IPS-15b (cell line): Measurements from ENCODE around the gene ARHGAP31.
"Not testable (repeated sequence)": the region's sequence is repeated elsewhere in the genome, so short reads cannot be mapped to it uniquely, and the experiment has no call there.

Experiments
- H3K27me3 ChIP-seq: one replicate; pipeline ENCODE4 v1.6.1; 2013; ENCODE audit warnings: low read length; ENCODE audit not compliant: control insufficient read depth, insufficient read depth
- H3K36me3 ChIP-seq: one replicate; pipeline ENCODE4 v1.6.1; 2013; ENCODE audit warnings: low read length; ENCODE audit not compliant: control insufficient read depth, insufficient read depth
- H3K4me1 ChIP-seq: one replicate; pipeline ENCODE4 v1.6.1; 2013; ENCODE audit warnings: mild to moderate bottlenecking, low read length; ENCODE audit not compliant: control insufficient read depth, insufficient read depth
- H3K4me3 ChIP-seq: one replicate; pipeline ENCODE4 v1.5.1; 2013; ENCODE audit warnings: low read depth, low read length
- H3K9ac ChIP-seq: one replicate; pipeline ENCODE4 v1.6.1; 2013; ENCODE audit warnings: low read depth, mild to moderate bottlenecking, low read length
- H3K9me3 ChIP-seq: one replicate; pipeline ENCODE4 v1.6.1; 2013; ENCODE audit warnings: mild to moderate bottlenecking, low read length; ENCODE audit not compliant: control insufficient read depth, insufficient read depth

Gene ARHGAP31

DNA sequence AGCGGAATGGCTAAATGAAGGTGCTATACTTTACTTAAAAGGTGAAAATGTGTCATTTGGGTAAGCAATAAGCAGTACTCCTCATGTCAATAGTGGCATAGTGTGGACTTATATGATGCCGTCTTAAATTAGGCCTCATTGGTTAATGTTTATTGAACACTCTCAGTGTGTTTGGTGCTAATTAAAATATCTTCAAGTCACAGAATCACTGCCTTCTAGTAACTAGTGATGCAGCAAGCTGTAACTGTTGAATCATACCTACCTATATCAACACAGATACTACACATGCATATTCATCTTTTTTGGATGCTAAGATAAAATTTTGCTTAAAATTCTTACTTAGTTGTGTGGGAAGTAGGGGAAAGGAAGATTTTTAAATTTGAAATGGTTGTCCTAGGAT, 30.7 kb downstream of the ARHGAP31 start:
- H3K27me3 ChIP-seq: peaks cover 3% of the 10 kb centered on the region
- no peaks in the 10 kb centered on the region for H3K9me3 ChIP-seq
- H3K36me3 ChIP-seq: no peaks in the 10 kb centered on the region
- no peak overlapping the region for H3K9ac ChIP-seq
- peaks cover 10% of the 10 kb centered on the region for H3K4me1 ChIP-seq
- no peak overlapping the region for H3K4me3 ChIP-seq

DNA sequence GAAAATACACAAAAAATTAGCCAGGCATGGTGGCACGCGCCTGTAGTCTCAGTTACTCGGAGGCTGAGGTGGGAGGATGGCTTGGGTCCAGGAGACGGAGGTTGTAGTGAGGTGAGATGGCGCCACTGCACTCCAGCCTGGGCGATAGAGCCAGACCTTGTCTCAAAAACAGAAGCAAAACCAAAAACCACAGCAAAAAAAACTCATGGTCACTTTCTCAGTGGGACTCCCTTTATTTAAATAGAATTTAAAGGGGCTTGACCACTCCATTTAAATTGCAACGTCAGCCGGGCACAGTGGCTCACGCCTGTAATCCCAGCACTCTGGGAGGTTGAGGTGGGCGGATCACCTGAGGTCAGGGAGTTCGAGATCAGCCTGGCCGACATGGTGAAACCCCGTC, 32.8 kb downstream of the ARHGAP31 start:
- Histone ChIP-seq H3K27me3 (peaks cover 3% of the 10 kb centered on the region), H3K9ac (no peak overlapping the region), H3K4me3 (no peak overlapping the region), H3K9me3 (no peaks in the 10 kb centered on the region), H3K36me3 (no peaks in the 10 kb centered on the region), H3K4me1 (peaks cover 10% of the 10 kb centered on the region)

DNA sequence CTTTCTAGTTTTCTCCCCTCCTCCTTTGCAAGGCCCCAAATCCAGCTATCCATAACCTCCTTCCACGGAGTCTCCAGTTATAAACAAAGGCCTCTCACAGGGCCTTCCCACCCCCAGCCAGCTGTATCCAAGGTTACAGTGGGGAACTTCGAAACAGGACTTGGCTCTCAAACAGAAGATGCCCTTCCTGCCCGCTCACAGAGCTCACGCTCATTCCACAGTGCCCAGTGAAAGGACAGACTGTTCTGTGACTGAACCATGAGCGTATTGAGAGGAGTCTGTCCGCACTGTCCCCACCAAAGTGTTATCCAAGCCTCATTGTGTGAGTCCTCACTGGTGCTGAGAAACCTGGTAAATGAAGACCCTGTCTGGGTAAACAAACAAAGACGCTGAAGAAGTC, 35.4 kb downstream of the ARHGAP31 start:
- H3K9ac ChIP-seq: no peak overlapping the region
- no peaks in the 10 kb centered on the region for H3K9me3 ChIP-seq
- no peaks in the 10 kb centered on the region for H3K36me3 ChIP-seq
- H3K4me3 ChIP-seq: no peak overlapping the region
- peaks cover 3% of the 10 kb centered on the region for H3K4me1 ChIP-seq
- peaks cover 3% of the 10 kb centered on the region for H3K27me3 ChIP-seq

DNA sequence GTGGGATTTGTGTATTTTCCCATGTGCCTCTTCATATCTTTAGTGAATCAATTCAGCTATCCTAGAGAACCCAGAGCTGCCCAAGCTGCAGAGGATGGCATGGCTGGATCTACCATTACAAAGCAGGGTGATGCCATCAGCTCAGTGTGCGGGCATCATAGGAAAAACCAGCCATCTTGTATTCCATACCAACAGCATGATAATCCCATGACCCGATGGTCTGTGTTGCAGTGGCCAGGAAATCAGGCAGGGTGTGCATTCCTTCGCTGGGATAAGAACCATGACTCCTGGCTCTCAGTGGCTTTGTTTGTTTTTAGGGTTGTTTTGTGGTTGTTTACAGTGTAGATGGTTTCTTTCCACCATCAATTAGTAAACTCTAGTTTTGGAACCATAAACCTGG, 36.0 kb downstream of the ARHGAP31 start:
- no peaks in the 10 kb centered on the region for H3K36me3 ChIP-seq
- no peaks in the 10 kb centered on the region for H3K9me3 ChIP-seq
- H3K9ac ChIP-seq: no peak overlapping the region
- no peak overlapping the region for H3K4me3 ChIP-seq
- H3K4me1 ChIP-seq: peaks cover under 1% of the 10 kb centered on the region
- no peaks in the 10 kb centered on the region for H3K27me3 ChIP-seq

DNA sequence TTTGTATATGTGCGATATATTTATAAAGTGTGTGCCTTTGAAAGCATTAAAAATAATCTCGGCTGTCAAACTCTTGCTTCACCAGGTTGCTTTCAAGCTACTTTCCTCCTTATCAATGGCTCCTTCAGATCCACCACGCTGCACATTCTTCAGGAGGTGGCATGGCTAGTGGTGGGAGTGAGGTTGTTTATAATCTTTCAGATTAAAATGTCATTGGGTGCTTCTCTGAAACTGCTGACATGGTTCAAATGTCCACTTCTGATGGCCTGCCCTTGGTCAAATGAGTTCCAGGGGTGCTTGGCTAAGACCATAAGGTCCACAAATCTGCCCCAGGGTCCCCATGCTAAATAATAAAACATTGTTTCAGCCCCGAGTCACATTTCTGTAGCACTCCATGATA, 36.7 kb downstream of the ARHGAP31 start:
- H3K9ac ChIP-seq: no peak overlapping the region
- H3K4me3 ChIP-seq: no peak overlapping the region

DNA sequence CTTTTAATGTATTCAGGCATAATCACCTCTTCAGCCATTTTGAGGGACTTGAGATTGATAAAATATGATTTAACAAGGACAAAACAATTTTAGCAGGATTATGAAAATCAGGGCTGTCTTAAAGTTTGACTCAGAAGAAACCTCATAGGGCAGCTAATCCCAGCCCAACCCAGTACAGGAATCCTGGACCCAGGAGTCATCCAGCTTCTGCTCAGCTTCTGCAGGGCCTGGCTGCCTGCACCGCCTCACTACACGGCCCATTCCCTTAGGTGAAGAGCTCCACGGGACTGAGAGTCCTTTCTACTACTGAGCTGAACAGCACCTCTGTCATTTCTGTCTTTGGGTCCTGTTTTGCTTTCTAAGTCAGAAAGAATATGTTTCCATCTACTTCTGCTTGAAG, 37.5 kb downstream of the ARHGAP31 start:
- H3K4me1 ChIP-seq: no peaks in the 10 kb centered on the region
- H3K9me3 ChIP-seq: no peaks in the 10 kb centered on the region
- no peak overlapping the region for H3K4me3 ChIP-seq
- no peak overlapping the region for H3K9ac ChIP-seq
- H3K27me3 ChIP-seq: no peaks in the 10 kb centered on the region
- no peaks in the 10 kb centered on the region for H3K36me3 ChIP-seq

More for the DNA sequence above, 36.7 kb downstream of the ARHGAP31 start:
- Histone ChIP-seq H3K9me3 (no peaks in the 10 kb centered on the region), H3K36me3 (no peaks in the 10 kb centered on the region), H3K27me3 (no peaks in the 10 kb centered on the region), H3K4me1 (no peaks in the 10 kb centered on the region)

DNA sequence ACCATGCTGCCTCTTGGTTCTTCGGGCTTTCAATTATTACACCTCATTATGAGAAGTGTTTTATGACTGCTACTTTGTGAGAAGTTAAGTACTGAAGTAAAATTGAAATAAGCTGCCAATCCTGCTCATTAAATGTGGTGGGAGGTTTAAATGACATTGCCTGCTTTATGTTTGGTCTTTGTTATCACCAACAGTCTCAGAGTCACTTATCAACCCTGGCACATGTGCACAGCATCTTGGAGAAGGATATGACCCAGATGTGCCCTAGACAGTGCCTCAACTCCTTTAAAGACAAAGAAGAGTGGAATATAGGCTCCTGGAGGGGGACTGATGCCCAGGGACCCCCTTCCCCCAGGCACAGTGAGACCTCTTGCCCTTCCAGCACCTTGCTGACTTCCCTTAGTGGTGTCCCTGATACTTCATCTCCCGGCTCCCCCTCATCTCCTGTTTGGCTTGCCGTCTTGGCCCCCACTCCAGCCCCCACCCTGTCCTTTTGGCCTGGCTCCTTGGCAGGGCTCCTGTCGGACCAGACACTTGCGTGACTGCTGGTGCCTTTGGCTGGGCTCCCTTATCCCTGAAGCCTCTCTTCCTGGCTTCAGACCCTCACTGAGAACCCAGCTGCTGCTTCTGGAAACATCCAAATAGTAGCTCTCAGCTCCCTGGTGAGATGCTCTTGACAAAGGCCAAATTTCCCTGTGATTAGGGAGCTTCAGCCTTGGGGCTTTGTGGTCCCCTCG, 39.8 kb downstream of the ARHGAP31 start:
- H3K36me3 ChIP-seq: no peaks in the 10 kb centered on the region
- no peak overlapping the region for H3K4me3 ChIP-seq
- no peaks in the 10 kb centered on the region for H3K9me3 ChIP-seq
- H3K27me3 ChIP-seq: no peaks in the 10 kb centered on the region
- H3K4me1 ChIP-seq: no peaks in the 10 kb centered on the region
- no peak overlapping the region for H3K9ac ChIP-seq

DNA sequence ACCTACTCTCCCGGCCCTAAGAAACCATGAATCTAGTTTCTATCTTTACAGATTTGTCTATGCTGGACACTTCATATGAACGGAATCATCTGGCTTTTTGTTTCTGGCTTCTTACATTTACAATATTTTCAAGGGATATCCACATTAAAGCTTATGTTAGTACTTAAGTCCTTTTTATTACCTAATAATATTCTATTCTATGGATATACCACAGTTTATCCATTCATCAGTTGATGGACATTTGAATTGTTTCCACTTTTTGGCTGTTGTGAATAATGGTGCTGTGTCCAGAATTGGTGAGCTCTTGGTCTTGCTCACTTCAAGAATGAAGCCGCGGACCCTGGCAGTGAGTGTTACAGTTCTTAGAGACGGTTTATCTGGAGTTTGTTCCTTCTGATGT, 42.6 kb downstream of the ARHGAP31 start:
- Histone ChIP-seq H3K36me3 (no peaks in the 10 kb centered on the region), H3K9ac (no peak overlapping the region), H3K27me3 (no peaks in the 10 kb centered on the region), H3K4me3 (no peak overlapping the region), H3K4me1 (no peaks in the 10 kb centered on the region), H3K9me3 (no peaks in the 10 kb centered on the region)

DNA sequence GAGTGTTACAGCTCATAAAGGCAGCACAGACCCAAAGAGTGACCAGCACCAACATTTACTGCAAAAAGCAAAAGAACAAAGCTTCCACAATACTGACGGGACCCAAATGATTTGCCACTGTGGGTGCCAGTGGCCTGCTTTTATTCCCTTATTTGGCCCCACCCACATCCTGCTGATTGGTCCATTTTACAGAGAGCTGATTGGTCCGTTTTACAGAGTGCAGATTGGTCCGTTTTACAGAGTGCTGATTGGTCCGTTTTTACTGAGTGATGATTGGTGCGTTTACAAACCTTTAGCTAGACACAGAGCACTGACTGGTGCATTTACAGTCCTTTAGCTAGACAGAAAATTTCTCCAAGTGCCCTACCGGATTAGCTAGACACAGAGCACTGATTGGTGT, 43.2 kb downstream of the ARHGAP31 start:
- H3K36me3 ChIP-seq: not testable (repeated sequence)

DNA sequence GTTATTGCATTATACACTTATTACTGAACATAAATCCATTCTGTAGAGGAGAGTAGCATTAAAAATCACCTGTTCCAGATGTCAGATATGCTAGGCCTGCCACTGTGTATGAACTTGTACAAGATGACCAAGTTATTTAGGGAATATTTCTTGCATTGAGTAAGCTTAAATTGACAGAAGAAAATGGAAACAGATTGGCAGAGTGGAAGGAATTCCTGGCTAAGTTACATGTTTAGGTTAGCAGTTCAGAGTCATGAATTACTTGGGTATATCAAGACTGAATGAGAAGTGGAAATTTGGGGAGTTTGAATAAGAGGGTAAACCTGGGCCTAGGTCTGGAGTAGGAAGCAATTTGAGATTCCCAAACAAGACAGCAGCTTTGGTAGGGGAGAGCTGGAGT, 44.6 kb downstream of the ARHGAP31 start:
- Histone ChIP-seq H3K4me1 (no peaks in the 10 kb centered on the region), H3K9me3 (no peaks in the 10 kb centered on the region), H3K36me3 (no peaks in the 10 kb centered on the region), H3K4me3 (no peak overlapping the region), H3K9ac (no peak overlapping the region), H3K27me3 (no peaks in the 10 kb centered on the region)

More for the DNA sequence above, 43.2 kb downstream of the ARHGAP31 start:
- H3K9ac ChIP-seq, H3K9me3 ChIP-seq, H3K4me1 ChIP-seq, H3K27me3 ChIP-seq, H3K4me3 ChIP-seq: not testable (repeated sequence)

DNA sequence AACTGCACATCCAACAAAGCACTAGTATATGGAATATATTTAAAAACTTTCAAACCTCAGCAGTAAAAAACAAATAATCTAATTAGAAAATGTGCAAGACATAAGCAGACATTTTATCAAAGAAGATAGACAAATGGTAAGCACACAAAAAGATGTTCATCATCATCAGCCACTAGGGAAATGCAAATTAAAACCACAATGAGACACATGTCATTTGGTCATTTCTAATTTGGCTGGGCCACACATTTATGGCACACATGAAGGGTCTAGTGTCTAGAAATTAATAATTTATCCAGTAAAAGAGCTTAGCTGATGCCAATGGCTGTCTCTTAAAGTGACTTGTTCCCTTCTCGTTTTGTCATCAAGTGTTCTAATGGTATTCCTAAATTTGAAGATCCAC, 45.8 kb downstream of the ARHGAP31 start:
- H3K9ac ChIP-seq: no peak overlapping the region
- no peaks in the 10 kb centered on the region for H3K9me3 ChIP-seq
- no peaks in the 10 kb centered on the region for H3K36me3 ChIP-seq
- no peaks in the 10 kb centered on the region for H3K4me1 ChIP-seq
- H3K27me3 ChIP-seq: no peaks in the 10 kb centered on the region
- H3K4me3 ChIP-seq: no peak overlapping the region

DNA sequence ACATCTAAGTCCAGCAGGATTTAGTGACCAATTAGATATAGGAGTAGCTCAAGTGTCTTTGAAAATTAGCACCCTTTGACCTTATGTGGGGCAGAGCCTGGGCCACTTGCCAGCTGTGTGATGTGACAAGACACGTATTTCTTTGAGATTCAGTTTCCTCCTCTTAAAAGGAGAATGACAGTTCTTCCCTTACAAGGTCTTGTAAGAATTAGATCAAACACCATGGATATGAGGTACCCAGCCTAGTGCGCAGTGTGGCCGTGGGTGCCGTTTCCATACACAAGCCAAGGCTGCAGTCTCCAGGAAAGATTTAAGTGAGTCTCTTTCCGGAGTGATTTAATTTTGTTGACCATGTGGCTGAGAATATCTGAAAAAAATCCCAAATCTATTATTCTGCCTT, 46.3 kb downstream of the ARHGAP31 start:
- H3K9ac ChIP-seq: no peak overlapping the region

More for the DNA sequence above, 46.3 kb downstream of the ARHGAP31 start:
- no peaks in the 10 kb centered on the region for H3K9me3 ChIP-seq
- H3K36me3 ChIP-seq: no peaks in the 10 kb centered on the region
- H3K4me1 ChIP-seq: no peaks in the 10 kb centered on the region
- no peak overlapping the region for H3K4me3 ChIP-seq
- H3K27me3 ChIP-seq: peaks cover 3% of the 10 kb centered on the region
